SHP77 treated with DMSO at 0.1 percent for 48 hours (cell line): ENCODE results near the gene LRP11.
"Not testable (repeated sequence)": the region's sequence is repeated elsewhere in the genome, so short reads cannot be mapped to it uniquely, and the experiment has no call there.

Source experiments
- DNase-seq: peaks from one replicate; lab custom pipeline; 2025; lab: John Stamatoyannopoulos, UW

The LRP11 gene

GRCh38 chr6:149897855-149898744, 33.9 kb upstream of the LRP11 start, which contains the start of gene RAET1E:
Gene RAET1E, minus strand, starts transcription at chr6:149898113. Its CDS starts 7,212 bp downstream, at chr6:149890901.
- no peak for DNase-seq

GRCh38 chr6:149897015-149897697, 33.0 kb upstream of the LRP11 start:
- DNase-seq, result no peak

GRCh38 chr6:149896491-149896890, 32.3 kb upstream of the LRP11 start:
- no peak for DNase-seq

- DNase-seq, result peak; percentile 49
Observed at GRCh38 chr6:149895833-149896271, 31.7 kb upstream of the LRP11 start.

GRCh38 chr6:149895048-149895590, 31.0 kb upstream of the LRP11 start:
- DNase-seq, result no peak

- DNase-seq, result not testable (repeated sequence)
Observed at GRCh38 chr6:149891864-149892263, 27.7 kb upstream of the LRP11 start.

- DNase-seq, result no peak
Observed at GRCh38 chr6:149891259-149891658, 27.1 kb upstream of the LRP11 start.

GRCh38 chr6:149890629-149891045, 26.5 kb upstream of the LRP11 start:
- no peak for DNase-seq

GRCh38 chr6:149889326-149889725, 25.2 kb upstream of the LRP11 start:
- no peak for DNase-seq

GRCh38 chr6:149888659-149889058, 24.5 kb upstream of the LRP11 start:
- no peak for DNase-seq

- DNase-seq, result no peak
Observed at GRCh38 chr6:149888093-149888492, 23.9 kb upstream of the LRP11 start.

GRCh38 chr6:149887343-149887742, 23.2 kb upstream of the LRP11 start:
- no peak for DNase-seq

- DNase-seq, result no peak
Observed at GRCh38 chr6:149885888-149886287, 21.7 kb upstream of the LRP11 start.

GRCh38 chr6:149884617-149885016, 20.5 kb upstream of the LRP11 start:
- no peak for DNase-seq

- DNase-seq, result no peak
Observed at GRCh38 chr6:149884215-149884614, 20.1 kb upstream of the LRP11 start.

GRCh38 chr6:149881860-149882259, 17.7 kb upstream of the LRP11 start:
- DNase-seq, result no peak

- no peak for DNase-seq
Observed at GRCh38 chr6:149881066-149881766, 17.1 kb upstream of the LRP11 start.

GRCh38 chr6:149877659-149878058, 13.5 kb upstream of the LRP11 start:
- DNase-seq, result no peak

- DNase-seq, result no peak
Observed at GRCh38 chr6:149876241-149876933, 12.2 kb upstream of the LRP11 start.

GRCh38 chr6:149872233-149872632, 8.1 kb upstream of the LRP11 start:
- DNase-seq, result no peak

GRCh38 chr6:149871182-149871581, 7.0 kb upstream of the LRP11 start:
- DNase-seq, result no peak
